Activated CD4-positive, alpha-beta T cell treated with anti-CD3 and anti-CD28 coated beads, Interleukin-2, Interleukin-4, amounts not matched to agents 100 ng/mL and 50 ng/mL, durations not matched to agents 16 hours and 8 hours (primary cell): ENCODE results near the gene MRPS34.

ENCODE experiments used
- DNase-seq: peaks from one replicate; pipeline ENCODE4 v3.0.0-alpha.2; 2020; ENCODE audit warnings: low spot score

MRPS34 gene

GRCh38 chr16:1794221-1794871 is 21.4 kb upstream of the MRPS34 start:
- DNase-seq, result no peak

GRCh38 chr16:1793578-1794220 is 20.8 kb upstream of the MRPS34 start, which contains the start of gene IGFALS:
Gene IGFALS (minus strand): TSS chr16:1793705. CDS start chr16:1793652, 53 bp downstream.
- DNase-seq, result no peak

- DNase-seq, result no peak
Observed at GRCh38 chr16:1792836-1793577, 20.1 kb upstream of the MRPS34 start.

- DNase-seq, result no peak
Observed at GRCh38 chr16:1791943-1792812, 19.2 kb upstream of the MRPS34 start.

GRCh38 chr16:1791256-1791942 is 18.5 kb upstream of the MRPS34 start:
- no peak for DNase-seq

GRCh38 chr16:1790611-1791255 is 17.8 kb upstream of the MRPS34 start:
- DNase-seq, result no peak

DNA sequence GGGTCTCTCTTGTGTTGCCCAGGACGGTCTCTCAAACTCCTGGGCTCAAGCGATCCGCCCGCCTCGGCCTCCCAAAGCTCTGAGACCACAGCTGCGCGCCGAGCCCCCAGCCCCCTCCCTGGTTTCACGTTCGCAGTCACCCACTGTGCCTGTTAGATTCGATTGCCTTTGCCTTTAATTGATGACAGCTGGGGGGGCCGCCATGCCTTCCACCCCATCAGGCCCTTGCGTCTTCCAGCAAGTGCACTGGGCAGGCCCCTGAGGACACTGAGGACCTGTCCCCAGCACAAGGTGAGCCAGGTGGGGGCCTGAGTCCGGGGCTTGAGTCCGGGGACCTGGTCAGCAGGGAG is 17.3 kb upstream of the MRPS34 start:
- no peak for DNase-seq

DNA sequence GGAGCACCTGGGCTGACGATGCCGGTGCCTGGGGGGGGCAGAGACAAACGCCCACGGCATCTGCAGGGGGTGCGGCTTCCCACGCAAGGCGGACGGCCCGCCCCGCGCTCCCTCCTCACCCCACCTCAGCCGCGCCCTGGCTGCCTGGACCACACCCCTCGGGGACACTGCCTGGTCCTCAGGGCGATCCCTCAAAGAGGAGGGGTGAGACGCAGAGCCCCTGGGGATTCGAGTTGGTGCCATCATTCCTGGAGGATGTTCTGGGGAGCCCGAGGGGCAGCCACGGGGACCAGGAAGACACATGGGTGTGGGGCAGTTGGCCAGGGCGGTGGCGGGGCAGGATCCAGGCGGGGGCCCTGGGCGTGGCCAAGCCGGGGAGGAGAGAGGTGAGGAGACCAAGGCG is 16.7 kb upstream of the MRPS34 start:
- no peak for DNase-seq

GRCh38 chr16:1788708-1789100 is 15.8 kb upstream of the MRPS34 start:
- no peak for DNase-seq

DNA sequence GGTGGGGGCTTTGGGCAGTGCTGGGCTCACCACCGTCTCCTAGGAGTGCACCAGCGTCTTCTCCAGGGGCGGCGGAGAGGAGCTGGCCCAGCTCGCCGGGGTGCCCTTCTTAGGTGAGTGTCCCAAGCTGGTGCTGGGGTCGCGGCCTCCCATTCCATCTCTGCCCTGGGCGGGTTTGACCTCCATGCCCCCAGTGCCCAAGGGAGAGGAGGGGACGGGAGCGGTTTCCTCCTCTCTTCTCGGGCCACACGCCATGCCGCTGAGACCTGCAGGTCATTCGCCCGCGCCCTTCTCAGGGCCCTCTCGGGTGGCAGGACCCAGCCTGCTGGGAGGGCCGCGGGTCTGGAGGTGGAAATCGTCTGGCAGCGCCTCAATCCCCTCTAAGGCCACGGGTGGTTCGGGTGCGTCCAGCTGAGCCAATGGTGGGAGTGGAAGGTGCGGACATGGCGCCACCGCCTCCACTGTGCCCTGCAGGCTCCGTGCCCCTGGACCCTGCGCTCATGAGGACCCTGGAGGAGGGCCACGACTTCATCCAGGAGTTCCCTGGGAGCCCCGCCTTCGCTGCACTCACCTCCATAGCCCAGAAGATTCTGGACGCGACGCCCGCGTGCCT is 15.3 kb upstream of the MRPS34 start:
- no peak for DNase-seq

- DNase-seq, result no peak
Observed at GRCh38 chr16:1787322-1788094, 14.6 kb upstream of the MRPS34 start.

DNA sequence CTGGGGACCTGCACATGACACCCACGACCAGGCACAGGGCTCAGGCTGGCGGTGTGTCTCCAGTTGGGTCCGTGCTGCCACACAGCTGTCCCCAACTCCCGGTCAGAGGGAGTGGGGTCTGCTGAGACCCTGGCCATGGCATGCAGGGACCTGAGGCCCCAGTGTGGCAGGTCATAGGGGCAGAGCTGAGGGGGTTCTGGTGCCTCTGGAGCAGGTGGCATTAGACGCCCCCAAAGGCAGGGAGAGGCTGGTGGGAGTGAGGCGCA is 14.1 kb upstream of the MRPS34 start:
- DNase-seq, result no peak

DNA sequence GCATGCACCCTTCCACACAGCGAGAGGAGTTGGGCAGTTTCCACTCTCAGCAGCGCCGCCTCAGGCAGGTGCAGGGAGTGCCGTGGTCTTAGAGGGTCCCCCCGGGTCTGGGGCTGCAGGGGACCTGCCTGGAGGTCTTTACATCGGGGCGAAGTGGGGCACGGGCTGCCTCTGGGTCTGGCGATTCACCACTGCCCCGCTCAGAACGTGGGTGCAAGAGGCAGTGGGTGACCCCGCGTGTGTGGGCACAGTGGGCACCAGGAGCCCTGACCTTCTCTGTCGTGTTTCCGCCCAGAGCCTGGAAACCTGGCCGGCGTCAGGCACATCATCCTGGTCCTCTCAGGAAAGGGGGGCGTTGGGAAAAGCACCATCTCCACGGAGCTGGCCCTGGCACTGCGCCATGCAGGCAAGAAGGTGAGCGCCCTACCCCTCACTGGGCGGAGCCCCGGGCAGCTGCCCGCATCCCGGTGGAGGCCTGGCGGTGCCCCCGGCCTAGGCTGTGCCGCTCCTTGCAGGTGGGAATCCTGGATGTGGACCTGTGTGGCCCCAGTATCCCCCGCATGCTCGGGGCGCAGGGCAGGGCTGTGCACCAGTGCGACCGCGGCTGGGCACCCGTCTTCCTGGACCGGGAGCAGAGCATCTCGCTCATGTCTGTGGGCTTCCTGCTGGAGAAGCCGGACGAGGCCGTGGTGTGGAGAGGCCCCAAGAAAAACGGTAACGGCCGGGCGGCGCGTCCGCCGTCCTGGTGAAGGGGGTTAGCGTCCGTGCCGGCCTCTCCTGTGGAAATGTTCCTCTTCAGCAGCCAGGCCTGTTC is 13.5 kb upstream of the MRPS34 start:
- no peak for DNase-seq

DNA sequence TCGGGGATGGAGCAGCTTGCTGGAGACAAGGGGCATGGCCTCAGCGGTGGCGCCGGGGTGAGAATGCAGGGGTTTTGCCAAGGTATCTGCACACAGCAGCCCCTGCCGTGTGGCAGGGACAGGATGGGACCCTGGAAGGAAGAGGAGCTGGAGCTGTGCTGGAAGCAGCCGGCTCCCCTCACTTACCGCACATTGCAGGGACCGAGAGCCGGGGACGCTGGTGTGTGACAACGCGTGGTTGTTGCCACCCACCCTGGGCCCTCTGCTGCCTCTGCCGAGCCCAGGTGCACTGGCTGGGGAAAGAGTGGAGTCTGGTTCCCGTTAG is 12.9 kb upstream of the MRPS34 start:
- DNase-seq, result no peak

GRCh38 chr16:1784977-1785845 is 12.3 kb upstream of the MRPS34 start:
- no peak for DNase-seq

- peak; percentile 100 for DNase-seq
Observed at GRCh38 chr16:1782408-1783264, 9.7 kb upstream of the MRPS34 start, which contains the start of the genes NUBP2 and SPSB3. Gene NUBP2 (plus strand): TSS chr16:1782960. CDS start chr16:1783021, 61 bp downstream. Gene SPSB3 (minus strand): TSS chr16:1782571. CDS start chr16:1781483, 1,088 bp downstream.

DNA sequence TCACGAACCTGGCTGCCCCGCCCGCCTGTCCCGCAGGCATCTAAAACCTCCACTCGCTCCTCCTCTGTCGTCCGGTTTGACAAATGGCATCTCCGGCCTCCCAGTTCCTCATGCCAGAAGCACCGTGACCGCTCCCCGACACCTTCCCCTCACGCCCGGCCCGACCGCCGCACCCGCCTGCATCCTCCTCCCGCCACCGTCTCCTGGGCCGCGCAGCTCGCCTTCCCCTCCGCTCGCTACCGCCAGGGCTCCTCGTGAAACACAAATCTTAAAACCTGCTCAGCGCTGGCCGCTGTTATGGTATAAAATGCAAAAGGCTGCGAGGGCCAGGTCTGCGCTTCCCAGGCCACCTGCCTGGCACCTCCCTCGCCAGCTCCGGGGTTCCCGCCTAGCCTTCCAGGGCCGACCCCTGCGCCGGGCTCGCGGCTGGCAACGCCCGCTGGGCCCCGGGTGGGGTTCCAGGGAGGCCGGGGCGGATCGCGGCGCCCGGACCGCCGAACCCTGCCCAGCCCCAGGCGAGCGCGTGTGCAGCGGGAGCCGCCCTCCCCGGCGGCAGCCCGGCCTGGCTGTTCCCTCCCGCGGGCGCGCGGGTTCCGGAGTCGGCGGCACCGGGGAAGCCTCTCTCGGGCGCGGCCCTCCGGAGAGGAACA is 8.9 kb upstream of the MRPS34 start:
- DNase-seq, result no peak
